ENCODE data around the gene NIFK. TPM values are rescaled to one million over a fixed set of nuclear protein-coding genes. Genes with fewer than 3 reads are reported as not detected.
A peak's percentile ranks its signal among the peaks of the same experiment; 100 is the strongest.

Gene NIFK
- total RNA-seq, result 10 to 100 TPM; 62.4 to 73.2 TPM

- Mint-ChIP-seq H3K9me3 (no peaks in the 10 kb centered on the region), H3K36me3 (peaks cover 11% of the 10 kb centered on the region), H3K27me3 (peaks cover 3% of the 10 kb centered on the region), H3K4me1 (peaks cover 33% of the 10 kb centered on the region), H3K27ac (peak within 1 kb of the TSS; percentile 97), H3K4me3 (peak within 1 kb of the TSS; percentile 93)
- peak; percentile 100 for DNase-seq
- ATAC-seq (ENCODE audit: low read depth), result peak; percentile 86
- POLR2A ChIA-PET, result interaction anchor here (0.6 to 5.3 kb wide), 11 partner anchors 11 to 206 kb away, joined by 3 to 57 read pairs (median 5); partner anchors contain the start of genes CLASP1, RNU4ATAC and TSN
These were observed at the start of gene NIFK for GRCh38 chr2:121736462-121737336. TSS of gene NIFK (minus strand) at chr2:121736875. CDS start at chr2:121736850, 25 bp downstream.

GRCh38 chr2:121783180-121783579 lies 46.5 kb upstream of the NIFK start:
- Mint-ChIP-seq H3K4me1 (no peaks in the 10 kb centered on the region), H3K4me3 (no peak overlapping the region), H3K9me3 (no peaks in the 10 kb centered on the region), H3K27me3 (peaks cover 9% of the 10 kb centered on the region), H3K27ac (no peak overlapping the region), H3K36me3 (no peaks in the 10 kb centered on the region)
- POLR2A ChIA-PET, result no interaction called here
- ATAC-seq (ENCODE audit: low read depth) (no peak), DNase-seq (no peak)

DNA sequence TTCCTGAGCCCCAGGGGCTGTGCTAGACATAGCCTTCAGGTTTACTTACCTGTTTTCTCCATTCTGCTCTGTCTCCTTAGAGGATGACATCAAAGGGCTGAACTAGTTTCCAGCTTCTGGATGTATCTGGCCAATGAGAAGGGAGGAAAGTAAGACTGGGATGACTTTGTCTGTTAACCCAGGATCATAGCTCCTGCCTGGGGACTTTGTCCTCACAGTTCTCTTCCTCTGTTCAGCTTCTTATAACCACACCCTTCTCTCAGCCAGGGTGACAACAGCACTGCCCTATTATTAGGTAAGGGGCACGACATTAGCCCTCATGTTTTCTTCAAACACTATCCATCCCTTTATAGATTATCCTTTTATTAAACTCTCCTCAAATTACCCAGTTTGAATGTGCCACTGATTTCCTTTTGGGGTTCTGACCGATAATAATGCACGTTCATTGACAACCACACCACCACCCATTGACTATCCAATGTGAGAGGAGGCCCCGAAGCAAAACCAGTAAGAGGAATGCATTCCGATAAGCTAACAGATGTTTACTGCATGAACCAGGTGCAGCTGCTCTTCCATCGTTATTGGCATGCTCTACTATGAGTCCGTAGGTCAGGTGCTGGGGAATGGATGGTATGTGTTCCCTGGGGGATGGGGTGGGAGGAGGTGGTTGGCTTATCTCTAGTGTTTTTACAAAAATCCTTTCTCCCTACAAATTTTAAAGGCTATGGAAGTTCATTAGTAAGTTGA lies 42.2 kb upstream of the NIFK start:
- no peak overlapping the region for H3K27ac Mint-ChIP-seq

DNA sequence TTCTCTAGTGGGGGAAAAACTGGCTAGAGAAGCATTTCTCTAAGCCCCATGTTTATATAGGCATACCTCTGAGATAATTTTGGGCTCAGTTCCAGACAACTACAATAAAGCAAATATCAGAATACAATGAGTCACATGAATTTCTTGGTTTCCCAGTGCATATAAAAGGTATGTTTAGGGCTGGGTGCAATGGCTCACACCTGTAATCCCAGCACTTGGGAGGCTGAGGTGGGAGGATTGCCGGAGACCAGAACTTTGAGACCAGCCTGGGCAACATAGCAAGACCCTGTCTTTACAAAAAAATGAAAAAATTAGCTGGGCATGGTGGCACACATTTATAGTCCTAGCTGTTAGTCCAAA lies 41.0 kb upstream of the NIFK start:
- no peaks in the 10 kb centered on the region for H3K36me3 Mint-ChIP-seq
- H3K27me3 Mint-ChIP-seq, result no peaks in the 10 kb centered on the region
- H3K4me1 Mint-ChIP-seq, result no peaks in the 10 kb centered on the region
- no peaks in the 10 kb centered on the region for H3K9me3 Mint-ChIP-seq
- no peak for ATAC-seq (ENCODE audit: low read depth)
- POLR2A ChIA-PET, result no interaction called here
- H3K27ac Mint-ChIP-seq, result no peak overlapping the region
- no peak overlapping the region for H3K4me3 Mint-ChIP-seq
- no peak for DNase-seq

More for the DNA sequence above, 42.2 kb upstream of the NIFK start:
- ATAC-seq (ENCODE audit: low read depth) (no peak), DNase-seq (no peak)
- Mint-ChIP-seq H3K36me3 (no peaks in the 10 kb centered on the region), H3K4me1 (no peaks in the 10 kb centered on the region), H3K4me3 (no peak overlapping the region), H3K27me3 (peaks cover 9% of the 10 kb centered on the region), H3K9me3 (no peaks in the 10 kb centered on the region)
- POLR2A ChIA-PET, result no interaction called here

DNA sequence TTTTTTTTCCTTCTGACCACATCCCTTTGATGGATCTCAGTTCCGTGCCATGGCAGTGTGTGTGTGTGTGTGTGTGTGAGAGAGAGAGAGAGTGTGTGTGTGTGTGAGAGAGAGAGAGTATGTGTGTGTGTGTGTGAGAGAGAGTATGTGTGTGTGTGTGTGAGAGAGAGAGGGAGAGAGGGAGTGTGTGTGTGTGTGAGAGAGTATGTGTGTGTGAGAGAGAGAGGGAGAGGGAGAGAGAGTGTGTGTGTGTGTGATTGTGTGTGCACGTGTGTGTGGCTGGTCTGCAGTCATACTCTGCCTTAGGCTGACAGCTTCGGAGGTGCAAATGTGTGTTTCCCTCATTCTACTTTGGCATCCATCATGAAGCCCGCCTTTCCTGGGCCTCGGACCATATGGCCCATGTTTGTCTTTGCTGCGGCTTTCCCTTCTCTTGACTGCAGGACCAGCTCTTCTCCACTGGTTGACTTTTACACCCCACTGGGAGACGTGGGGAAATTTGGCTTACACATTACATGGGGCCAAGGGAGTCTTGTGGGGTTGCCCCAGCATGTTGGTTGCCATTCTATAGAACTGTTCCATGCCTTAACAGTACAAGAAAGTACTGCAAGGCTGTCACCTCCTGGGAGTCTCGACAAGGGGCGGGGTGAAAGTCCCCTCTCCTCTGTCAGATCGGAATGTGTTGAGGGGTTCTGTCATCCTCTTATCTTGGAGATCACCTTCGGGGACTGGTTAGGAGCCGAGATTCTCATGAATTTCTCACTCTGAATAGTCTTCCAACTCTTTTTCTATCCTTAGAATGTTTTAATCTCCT lies 40.4 kb upstream of the NIFK start:
- H3K27ac Mint-ChIP-seq, result no peak overlapping the region
- no peaks in the 10 kb centered on the region for H3K36me3 Mint-ChIP-seq
- DNase-seq (no peak), ATAC-seq (ENCODE audit: low read depth) (no peak)
- no peaks in the 10 kb centered on the region for H3K4me1 Mint-ChIP-seq
- no peaks in the 10 kb centered on the region for H3K27me3 Mint-ChIP-seq
- POLR2A ChIA-PET, result no interaction called here
- H3K9me3 Mint-ChIP-seq, result no peaks in the 10 kb centered on the region
- no peak overlapping the region for H3K4me3 Mint-ChIP-seq

- no peaks in the 10 kb centered on the region for H3K36me3 Mint-ChIP-seq
- no peaks in the 10 kb centered on the region for H3K4me1 Mint-ChIP-seq
- no peaks in the 10 kb centered on the region for H3K9me3 Mint-ChIP-seq
- no peaks in the 10 kb centered on the region for H3K27me3 Mint-ChIP-seq
- no peak for DNase-seq
- POLR2A ChIA-PET, result no interaction called here
- no peak for ATAC-seq (ENCODE audit: low read depth)
- H3K27ac Mint-ChIP-seq, result no peak overlapping the region
- H3K4me3 Mint-ChIP-seq, result no peak overlapping the region
These were observed 39.7 kb upstream of the NIFK start for GRCh38 chr2:121776361-121776760.

DNA sequence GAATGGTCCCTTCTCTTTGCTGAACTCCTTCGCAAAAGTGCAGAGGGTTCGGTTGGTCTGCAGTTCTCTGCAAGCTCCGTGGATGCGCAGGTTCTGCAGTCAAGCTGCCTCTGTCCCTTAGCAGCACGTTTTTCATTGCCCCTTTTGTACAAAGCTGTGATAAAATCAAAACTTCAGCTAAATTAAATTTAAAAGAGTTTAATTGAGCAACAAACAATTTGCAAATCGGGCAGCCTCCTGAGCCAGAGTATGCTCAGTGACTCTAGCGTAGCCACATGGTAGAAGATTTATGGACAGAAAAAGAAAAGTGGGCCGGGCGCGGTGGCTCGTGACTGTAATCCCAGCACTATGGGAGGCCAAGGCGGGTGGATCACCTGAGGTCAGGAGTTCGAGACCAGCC lies 37.6 kb upstream of the NIFK start:
- no peaks in the 10 kb centered on the region for H3K9me3 Mint-ChIP-seq
- peaks cover 1% of the 10 kb centered on the region for H3K36me3 Mint-ChIP-seq
- POLR2A ChIA-PET, result no interaction called here
- no peaks in the 10 kb centered on the region for H3K27me3 Mint-ChIP-seq
- H3K4me1 Mint-ChIP-seq, result no peaks in the 10 kb centered on the region
- ATAC-seq (ENCODE audit: low read depth) (no peak), DNase-seq (no peak)
- no peak overlapping the region for H3K27ac Mint-ChIP-seq
- H3K4me3 Mint-ChIP-seq, result no peak overlapping the region

DNA sequence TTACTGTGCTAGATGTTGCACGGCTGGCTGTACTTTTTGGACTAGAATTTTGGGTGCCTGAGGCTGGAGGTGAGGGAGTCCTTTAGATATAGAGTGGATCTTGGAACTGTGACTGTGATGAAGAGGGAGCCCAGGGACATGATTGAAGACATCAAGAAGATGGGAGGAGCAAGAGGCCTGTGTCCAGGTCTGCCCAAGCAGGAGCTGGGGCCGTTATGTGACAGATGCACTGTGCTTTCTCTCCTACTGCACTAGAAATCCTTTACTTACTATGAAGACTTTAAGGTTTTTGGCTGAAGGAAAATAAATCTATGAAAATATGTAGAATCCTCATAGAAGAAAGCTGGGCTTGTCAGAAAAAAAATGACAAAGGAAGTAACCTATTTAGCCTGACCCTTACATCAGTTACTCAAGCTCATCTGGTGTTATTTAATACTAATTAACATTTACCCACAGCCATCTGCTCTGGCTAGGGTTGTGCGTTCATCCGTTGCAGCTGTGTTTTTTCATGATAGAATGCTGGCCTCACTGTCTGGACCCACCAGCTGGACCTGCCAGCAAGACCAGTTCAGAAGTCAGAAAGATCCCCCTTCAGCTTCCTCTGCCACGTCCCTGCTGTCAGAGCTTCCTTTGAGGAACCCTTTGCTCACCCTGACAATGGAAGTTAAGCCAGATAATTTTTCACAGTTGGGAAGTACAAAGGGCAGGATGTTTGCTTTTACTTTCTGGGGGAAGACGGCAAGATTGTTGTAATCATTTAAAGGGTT lies 35.5 kb upstream of the NIFK start:
- peaks cover 4% of the 10 kb centered on the region for H3K36me3 Mint-ChIP-seq
- no peak for ATAC-seq (ENCODE audit: low read depth)
- POLR2A ChIA-PET, result interaction anchor here (1.6 kb wide), 1 partner anchor 12 kb away, joined by 3 read pairs; no protein-coding TSS in a partner anchor
- no peak overlapping the region for H3K4me3 Mint-ChIP-seq
- DNase-seq, result no peak
- H3K27ac Mint-ChIP-seq, result no peak overlapping the region
- no peaks in the 10 kb centered on the region for H3K27me3 Mint-ChIP-seq
- H3K4me1 Mint-ChIP-seq, result no peaks in the 10 kb centered on the region
- no peaks in the 10 kb centered on the region for H3K9me3 Mint-ChIP-seq

GRCh38 chr2:121768143-121768755 lies 31.6 kb upstream of the NIFK start:
- Mint-ChIP-seq H3K36me3 (peaks cover 13% of the 10 kb centered on the region), H3K4me1 (no peaks in the 10 kb centered on the region), H3K27ac (no peak overlapping the region), H3K27me3 (no peaks in the 10 kb centered on the region), H3K4me3 (no peak overlapping the region), H3K9me3 (no peaks in the 10 kb centered on the region)
- DNase-seq (no peak), ATAC-seq (ENCODE audit: low read depth) (no peak)
- POLR2A ChIA-PET, result no interaction called here

DNA sequence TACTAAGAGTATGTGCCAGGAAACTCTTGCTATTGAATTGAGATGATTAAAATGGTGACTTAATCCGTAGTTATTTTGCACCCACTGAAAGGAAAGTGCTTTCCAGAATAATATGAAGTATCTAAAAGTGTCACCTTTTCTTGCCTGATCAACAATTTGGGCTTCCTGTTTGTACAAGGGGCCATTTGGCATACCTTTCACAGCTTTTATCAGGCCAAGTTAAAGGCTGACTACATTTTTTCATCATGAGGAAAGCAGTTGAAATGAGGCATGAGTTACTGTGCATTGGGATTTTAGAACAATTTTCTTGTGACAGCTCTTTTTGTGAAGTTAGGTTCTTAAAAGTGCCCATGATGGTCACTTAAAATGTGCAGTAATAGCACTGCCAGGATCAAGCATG lies 29.9 kb upstream of the NIFK start:
- Mint-ChIP-seq H3K36me3 (peaks cover 18% of the 10 kb centered on the region), H3K27me3 (no peaks in the 10 kb centered on the region), H3K27ac (no peak overlapping the region), H3K9me3 (no peaks in the 10 kb centered on the region), H3K4me3 (no peak overlapping the region), H3K4me1 (no peaks in the 10 kb centered on the region)
- POLR2A ChIA-PET, result no interaction called here
- ATAC-seq (ENCODE audit: low read depth) (no peak), DNase-seq (no peak)

DNA sequence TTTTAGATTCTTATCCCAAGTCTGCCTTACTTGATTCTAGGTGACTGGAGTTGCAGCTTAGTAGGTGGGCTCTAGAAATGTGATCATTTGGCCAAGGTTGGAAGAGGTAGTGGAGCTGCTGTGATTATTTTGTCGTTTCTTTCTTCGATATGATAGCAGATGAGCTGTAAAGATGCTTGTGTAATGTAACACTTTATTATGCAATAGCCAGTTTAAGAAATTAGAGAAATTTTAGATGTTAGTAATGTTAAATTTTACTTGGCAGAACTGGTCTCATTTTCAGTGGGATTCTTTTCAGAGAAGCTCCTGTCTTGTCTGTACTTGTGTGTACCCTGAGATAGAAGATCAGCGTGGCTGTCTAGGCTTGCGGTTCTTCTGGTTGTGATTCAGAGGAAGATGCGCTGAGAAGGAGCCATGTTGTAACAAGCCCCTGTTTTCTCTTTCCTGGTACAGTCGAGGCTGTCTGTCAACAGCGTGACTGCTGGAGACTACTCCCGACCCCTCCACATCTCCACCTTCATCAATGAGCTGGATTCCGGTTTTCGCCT lies 28.1 kb upstream of the NIFK start:
- Mint-ChIP-seq H3K36me3 (peaks cover 18% of the 10 kb centered on the region), H3K9me3 (no peaks in the 10 kb centered on the region), H3K4me1 (peaks cover 2% of the 10 kb centered on the region), H3K4me3 (no peak overlapping the region), H3K27ac (no peak overlapping the region), H3K27me3 (no peaks in the 10 kb centered on the region)
- DNase-seq (no peak), ATAC-seq (ENCODE audit: low read depth) (no peak)
- POLR2A ChIA-PET, result no interaction called here

All from activated naive CD8-positive, alpha-beta T cell treated with anti-CD3 and anti-CD28 coated beads, Interleukin-2, amount 10 ng/mL, durations not matched to agents 7 days and 5 days (primary cell).